Ovary (tissue), 3 donors: ENCODE data around the gene RIN3.

Source experiments
- POLR2A ChIP-seq: fragments of 450-650 bp; IDR thresholded peaks from one replicate; pipeline ENCODE4 v1.6.1; 2017; ENCODE audit warnings: antibody characterized with exemption, mild to moderate bottlenecking, moderate library complexity
- TF ChIP-seq, protein P1 (sequence below), 3 donors: fragments of 450-650 bp in 2 of 3; fragments of 200-600 bp in 1 of 3; IDR thresholded peaks; one replicate each; pipeline versions ENCODE4 v1.5.1 to v1.8.0; 2016 to 2022; ENCODE audit warnings: antibody characterized with exemption in 3 of 3, mild to moderate bottlenecking in 1 of 3
- donor health status: DM: no; HTN: no; CAD: no.

DNA sequence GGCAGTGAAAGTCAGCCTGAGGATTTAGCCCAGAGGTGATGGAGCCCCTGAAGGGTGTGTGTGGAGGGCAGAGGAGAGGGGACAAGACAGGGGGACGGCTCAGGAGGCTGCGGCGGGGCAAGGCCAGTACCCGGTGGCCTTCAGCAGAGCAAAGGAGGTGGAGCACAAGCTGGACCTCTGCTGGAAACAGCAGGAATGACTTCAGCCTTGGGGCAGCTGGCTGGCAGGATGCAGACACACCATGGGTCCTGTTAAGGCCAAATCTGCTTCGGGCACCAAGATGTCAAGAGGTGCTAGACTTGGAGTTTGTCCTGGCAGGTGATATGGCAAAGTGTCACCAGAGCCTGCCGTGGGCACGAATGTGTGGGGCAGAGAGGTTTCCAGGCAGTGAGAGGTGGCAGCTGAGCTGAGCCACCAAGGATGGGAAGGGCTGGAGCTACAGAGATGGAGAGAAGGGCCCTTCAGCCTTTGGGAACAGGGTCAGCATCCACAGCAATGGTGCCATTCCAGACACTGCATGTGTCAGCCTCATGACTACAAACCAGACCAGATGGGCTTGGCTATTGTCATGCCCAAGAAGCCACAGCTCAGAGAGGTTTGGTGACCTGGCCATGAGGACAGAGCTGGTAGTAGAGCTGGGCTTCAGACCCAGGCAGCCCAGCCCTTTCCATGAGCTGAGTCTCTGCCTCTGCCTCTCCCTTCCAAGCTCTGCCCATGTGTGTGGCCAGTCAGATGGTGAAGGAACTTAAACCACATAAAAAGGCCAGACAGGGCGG is 142.9 kb downstream of the RIN3 start:
- TF ChIP-seq, protein P1, sequence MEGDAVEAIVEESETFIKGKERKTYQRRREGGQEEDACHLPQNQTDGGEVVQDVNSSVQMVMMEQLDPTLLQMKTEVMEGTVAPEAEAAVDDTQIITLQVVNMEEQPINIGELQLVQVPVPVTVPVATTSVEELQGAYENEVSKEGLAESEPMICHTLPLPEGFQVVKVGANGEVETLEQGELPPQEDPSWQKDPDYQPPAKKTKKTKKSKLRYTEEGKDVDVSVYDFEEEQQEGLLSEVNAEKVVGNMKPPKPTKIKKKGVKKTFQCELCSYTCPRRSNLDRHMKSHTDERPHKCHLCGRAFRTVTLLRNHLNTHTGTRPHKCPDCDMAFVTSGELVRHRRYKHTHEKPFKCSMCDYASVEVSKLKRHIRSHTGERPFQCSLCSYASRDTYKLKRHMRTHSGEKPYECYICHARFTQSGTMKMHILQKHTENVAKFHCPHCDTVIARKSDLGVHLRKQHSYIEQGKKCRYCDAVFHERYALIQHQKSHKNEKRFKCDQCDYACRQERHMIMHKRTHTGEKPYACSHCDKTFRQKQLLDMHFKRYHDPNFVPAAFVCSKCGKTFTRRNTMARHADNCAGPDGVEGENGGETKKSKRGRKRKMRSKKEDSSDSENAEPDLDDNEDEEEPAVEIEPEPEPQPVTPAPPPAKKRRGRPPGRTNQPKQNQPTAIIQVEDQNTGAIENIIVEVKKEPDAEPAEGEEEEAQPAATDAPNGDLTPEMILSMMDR (IDR thresholded peaks at IDR 0.05): no peak
- TF ChIP-seq POLR2A: no peak
